ENCODE results near the gene WWTR1. TPM values are rescaled to one million over a fixed set of nuclear protein-coding genes. Genes with fewer than 3 reads are reported as not detected.

WWTR1 gene
- total RNA-seq, 1 experiment from 2014 or later = 79.7 TPM

GRCh38 chr3:149534671-149535332 lies 123.0 kb downstream of the WWTR1 start:
- Histone ChIP-seq H3K9me2 (replicated peaks; ENCODE audit: low read length) (no peaks in the 10 kb centered on the region), H3K27me3 (ENCODE audit: low read length) (no peaks in the 10 kb centered on the region), H3K9me3 (ENCODE audit: low read length) (no peaks in the 10 kb centered on the region), H3K4me1 (ENCODE audit: insufficient read depth, low read length) (no peaks in the 10 kb centered on the region), H3K4me3 (ENCODE audit: low read length) (no peak overlapping the region), H4K20me1 (ENCODE audit: low read length) (no peaks in the 10 kb centered on the region), H3K79me2 (ENCODE audit: low read length) (peaks cover 48% of the 10 kb centered on the region), H3K4me2 (ENCODE audit: low read length) (no peak overlapping the region), H3K9ac (ENCODE audit: low read length) (no peak overlapping the region), H2AFZ (ENCODE audit: low read length) (no peak overlapping the region), H3F3A (ENCODE audit: low read length, unreplicated experiment) (no peaks in the 10 kb centered on the region), H3K27ac (ENCODE audit: low read length) (no peak overlapping the region), H3K36me3 (ENCODE audit: low read depth, low read length) (peaks cover 16% of the 10 kb centered on the region; the same call in 1 of the 2 replicates)
- BruUV-seq (replicated peaks) = no TSS peak
- ATAC-seq = peak; percentile 28; the same call in 1 of the 2 replicates
- CTCF ChIA-PET = interaction anchor here (1.0 kb wide), 1 partner anchor 24 kb away, joined by 5 read pairs; no protein-coding TSS in a partner anchor
- no peak for DNase-seq
- POLR2A ChIA-PET (ENCODE audit: unreplicated experiment) = interaction anchor here (0.6 kb wide), 1 partner anchor 46 kb away, joined by 7 read pairs; no protein-coding TSS in a partner anchor
- intact Hi-C loops (cut with micrococcal nuclease) = no loop called here
- no peak for TF ChIP-seq EZH2 (IDR thresholded peaks at IDR 0.05; ENCODE audit: low read length, unreplicated experiment)
- TF ChIP-seq EZH2phosphoT487 (IDR thresholded peaks at IDR 0.05; ENCODE audit: borderline replicate concordance, low read length) = no peak
- TF ChIP-seq CTCF (conservative IDR thresholded peaks at IDR 0.05; ENCODE audit: low read depth, low read length) = no peak

GRCh38 chr3:149534082-149534481 lies 123.7 kb downstream of the WWTR1 start:
- DNase-seq = no peak
- BruUV-seq (replicated peaks) = no TSS peak
- no peak for ATAC-seq
- intact Hi-C loops (cut with micrococcal nuclease) = no loop called here
- Histone ChIP-seq H3K4me3 (ENCODE audit: low read length) (no peak overlapping the region), H3K4me2 (ENCODE audit: low read length) (no peak overlapping the region), H3K4me1 (ENCODE audit: insufficient read depth, low read length) (no peaks in the 10 kb centered on the region), H2AFZ (ENCODE audit: low read length) (no peak overlapping the region), H3K36me3 (ENCODE audit: low read depth, low read length) (peaks cover 17% of the 10 kb centered on the region; the same call in 1 of the 2 replicates), H3K27ac (ENCODE audit: low read length) (no peak overlapping the region), H3K79me2 (ENCODE audit: low read length) (peaks cover 48% of the 10 kb centered on the region), H3K9me3 (ENCODE audit: low read length) (no peaks in the 10 kb centered on the region), H3K9ac (ENCODE audit: low read length) (no peak overlapping the region), H3K9me2 (replicated peaks; ENCODE audit: low read length) (no peaks in the 10 kb centered on the region), H4K20me1 (ENCODE audit: low read length) (no peaks in the 10 kb centered on the region), H3F3A (ENCODE audit: low read length, unreplicated experiment) (no peaks in the 10 kb centered on the region), H3K27me3 (ENCODE audit: low read length) (no peaks in the 10 kb centered on the region)
- TF ChIP-seq EZH2 (IDR thresholded peaks at IDR 0.05; ENCODE audit: low read length, unreplicated experiment) (no peak), EZH2phosphoT487 (IDR thresholded peaks at IDR 0.05; ENCODE audit: borderline replicate concordance, low read length) (no peak), CTCF (conservative IDR thresholded peaks at IDR 0.05; ENCODE audit: low read depth, low read length) (no peak)
- ChIA-PET POLR2A (ENCODE audit: unreplicated experiment) (no interaction called here), CTCF (no interaction called here)

Data from PC-3 (cell line).